Ishikawa (cell line): Measurements from ENCODE around the gene SEC22C.
A peak's percentile ranks its signal among the peaks of the same experiment; 100 is the strongest.

ENCODE experiments used
- CEBPB ChIP-seq: IDR thresholded peaks from 2 replicates; pipeline ENCODE4 v1.6.1; 2012
- EP300 ChIP-seq: IDR thresholded peaks from 2 replicates; pipeline ENCODE4 v1.6.1; 2012; ENCODE audit warnings: borderline replicate concordance
- FOXM1 ChIP-seq: IDR thresholded peaks from 2 replicates; pipeline ENCODE4 v1.6.1; 2012; ENCODE audit warnings: low read depth, borderline replicate concordance
- RAD21 ChIP-seq: IDR thresholded peaks from 2 replicates; pipeline ENCODE4 v1.6.1; 2012; ENCODE audit warnings: low read depth
- TAF1 ChIP-seq: IDR thresholded peaks from 2 replicates; pipeline ENCODE4 v1.6.1; 2012; ENCODE audit warnings: low read depth, mild to moderate bottlenecking
- YY1 ChIP-seq: IDR thresholded peaks from 2 replicates; pipeline ENCODE4 v1.6.1; 2012; ENCODE audit warnings: low read depth
- ZBTB7A ChIP-seq: IDR thresholded peaks from 2 replicates; pipeline ENCODE4 v1.6.1; 2012; ENCODE audit warnings: low read depth
- TF ChIP-seq, protein P1 (sequence below): IDR thresholded peaks from 2 replicates; pipeline ENCODE4 v1.6.1; 2012
- TF ChIP-seq, protein P2 (sequence below): IDR thresholded peaks from 2 replicates; pipeline ENCODE4 v1.6.1; 2012; ENCODE audit warnings: low read depth, mild to moderate bottlenecking
- TF ChIP-seq, protein P3 (sequence below): IDR thresholded peaks from 2 replicates; pipeline ENCODE4 v1.6.1; 2012

DNA sequence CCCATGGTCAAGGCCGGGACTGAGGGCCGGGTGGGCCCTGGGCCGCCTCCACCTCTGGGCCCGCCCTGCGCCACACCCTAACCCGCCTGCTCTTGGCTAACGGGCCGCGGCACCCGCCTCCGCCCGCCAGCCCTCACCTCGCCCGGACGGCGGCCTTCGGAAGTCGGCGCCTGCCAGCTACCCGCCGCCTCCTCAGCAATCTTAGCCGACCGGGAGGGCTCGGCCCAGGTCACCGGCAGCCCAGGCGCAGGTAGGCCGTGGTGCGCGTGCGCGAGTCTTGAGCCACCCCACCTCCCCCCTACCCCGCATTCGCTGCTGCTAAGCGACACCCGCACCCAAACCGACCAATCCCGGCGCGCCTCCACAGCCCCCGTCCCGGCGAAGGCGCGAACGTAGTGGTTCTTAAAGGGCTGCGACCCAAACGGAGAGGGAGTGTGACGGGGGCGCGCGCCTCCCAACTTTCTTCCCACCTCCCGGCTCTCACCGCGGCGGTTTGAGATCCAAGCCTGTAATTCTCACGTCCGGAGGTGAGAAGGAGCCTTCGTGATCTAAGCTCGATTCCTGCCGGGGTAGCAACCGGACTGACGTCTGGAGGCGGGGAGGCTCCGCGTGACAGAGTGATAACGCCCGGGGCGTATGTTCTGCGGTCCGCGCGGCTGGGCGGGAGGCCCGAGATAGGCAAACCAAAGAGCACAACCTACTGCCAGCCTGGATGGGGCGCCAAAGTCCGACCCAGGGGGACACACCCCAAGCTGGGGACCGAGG, at the start of gene SEC22C:
- TF ChIP-seq, protein P1, sequence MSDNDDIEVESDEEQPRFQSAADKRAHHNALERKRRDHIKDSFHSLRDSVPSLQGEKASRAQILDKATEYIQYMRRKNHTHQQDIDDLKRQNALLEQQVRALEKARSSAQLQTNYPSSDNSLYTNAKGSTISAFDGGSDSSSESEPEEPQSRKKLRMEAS, result peak; percentile 67
- TF ChIP-seq ZBTB7A (no peak), CEBPB (no peak), FOXM1 (no peak), YY1 (0 out of 2 replicates have a peak, but pooled peaks have one; percentile 35), TAF1 (peak; percentile 82), EP300 (no peak), RAD21 (peak; percentile 50)
- TF ChIP-seq, protein P2, sequence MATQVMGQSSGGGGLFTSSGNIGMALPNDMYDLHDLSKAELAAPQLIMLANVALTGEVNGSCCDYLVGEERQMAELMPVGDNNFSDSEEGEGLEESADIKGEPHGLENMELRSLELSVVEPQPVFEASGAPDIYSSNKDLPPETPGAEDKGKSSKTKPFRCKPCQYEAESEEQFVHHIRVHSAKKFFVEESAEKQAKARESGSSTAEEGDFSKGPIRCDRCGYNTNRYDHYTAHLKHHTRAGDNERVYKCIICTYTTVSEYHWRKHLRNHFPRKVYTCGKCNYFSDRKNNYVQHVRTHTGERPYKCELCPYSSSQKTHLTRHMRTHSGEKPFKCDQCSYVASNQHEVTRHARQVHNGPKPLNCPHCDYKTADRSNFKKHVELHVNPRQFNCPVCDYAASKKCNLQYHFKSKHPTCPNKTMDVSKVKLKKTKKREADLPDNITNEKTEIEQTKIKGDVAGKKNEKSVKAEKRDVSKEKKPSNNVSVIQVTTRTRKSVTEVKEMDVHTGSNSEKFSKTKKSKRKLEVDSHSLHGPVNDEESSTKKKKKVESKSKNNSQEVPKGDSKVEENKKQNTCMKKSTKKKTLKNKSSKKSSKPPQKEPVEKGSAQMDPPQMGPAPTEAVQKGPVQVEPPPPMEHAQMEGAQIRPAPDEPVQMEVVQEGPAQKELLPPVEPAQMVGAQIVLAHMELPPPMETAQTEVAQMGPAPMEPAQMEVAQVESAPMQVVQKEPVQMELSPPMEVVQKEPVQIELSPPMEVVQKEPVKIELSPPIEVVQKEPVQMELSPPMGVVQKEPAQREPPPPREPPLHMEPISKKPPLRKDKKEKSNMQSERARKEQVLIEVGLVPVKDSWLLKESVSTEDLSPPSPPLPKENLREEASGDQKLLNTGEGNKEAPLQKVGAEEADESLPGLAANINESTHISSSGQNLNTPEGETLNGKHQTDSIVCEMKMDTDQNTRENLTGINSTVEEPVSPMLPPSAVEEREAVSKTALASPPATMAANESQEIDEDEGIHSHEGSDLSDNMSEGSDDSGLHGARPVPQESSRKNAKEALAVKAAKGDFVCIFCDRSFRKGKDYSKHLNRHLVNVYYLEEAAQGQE, result no peak
- TF ChIP-seq, protein P3, sequence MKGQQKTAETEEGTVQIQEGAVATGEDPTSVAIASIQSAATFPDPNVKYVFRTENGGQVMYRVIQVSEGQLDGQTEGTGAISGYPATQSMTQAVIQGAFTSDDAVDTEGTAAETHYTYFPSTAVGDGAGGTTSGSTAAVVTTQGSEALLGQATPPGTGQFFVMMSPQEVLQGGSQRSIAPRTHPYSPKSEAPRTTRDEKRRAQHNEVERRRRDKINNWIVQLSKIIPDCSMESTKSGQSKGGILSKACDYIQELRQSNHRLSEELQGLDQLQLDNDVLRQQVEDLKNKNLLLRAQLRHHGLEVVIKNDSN, result peak; percentile 44; the same call in 1 of the 2 replicates
